SK-N-DZ (cell line): ENCODE data around the gene TRIM46. TPM values are rescaled to one million over a fixed set of nuclear protein-coding genes. Genes with fewer than 3 reads are reported as not detected.
A peak's percentile ranks its signal among the peaks of the same experiment; 100 is the strongest.

Experiments
- DNase-seq: peaks from one replicate; pipeline ENCODE4 v3.0.0-alpha.2; 2015; ENCODE audit warnings: low spot score
- polyA plus RNA-seq, 2 experiments: library from polyadenylated mRNA; depleted of rRNA; stranded (reverse); fragments of >200 nt; gene quantifications; 2 replicates each; pipeline ENCODE4 v1.2.3, GENCODE V29; 2014

The TRIM46 gene
- polyA plus RNA-seq (2014; cell fraction: cytosol; rRNA removed): 14.8 and 16.9 TPM in 2 replicates
- 40.2 and 65.8 TPM in 2 replicates for polyA plus RNA-seq (2014; cell fraction: nucleus; rRNA removed)

- peak; percentile 74 for DNase-seq
These were observed at the start of gene TRIM46 for GRCh38 chr1:155173478-155174323. Gene TRIM46, plus strand, starts transcription at chr1:155173849. Its CDS starts 118 bp downstream, at chr1:155173967.

- DNase-seq: no peak
These were observed 48.9 kb upstream of the TRIM46 start for GRCh38 chr1:155124503-155125463.

- DNase-seq: no peak
These were observed 48.1 kb upstream of the TRIM46 start for GRCh38 chr1:155125511-155125945.

- peak; percentile 43 for DNase-seq
These were observed 47.6 kb upstream of the TRIM46 start for GRCh38 chr1:155125946-155126555.

- DNase-seq: no peak
These were observed 47.0 kb upstream of the TRIM46 start for GRCh38 chr1:155126556-155127104.

GRCh38 chr1:155127105-155127966 is 46.3 kb upstream of the TRIM46 start, which contains the start of gene EFNA1:
Gene EFNA1, plus strand, starts transcription at chr1:155127876. Its CDS starts 102 bp downstream, at chr1:155127978.
- no peak for DNase-seq

- DNase-seq: no peak
These were observed 45.5 kb upstream of the TRIM46 start for GRCh38 chr1:155127967-155128754.

GRCh38 chr1:155128755-155129473 is 44.7 kb upstream of the TRIM46 start:
- no peak for DNase-seq

GRCh38 chr1:155130272-155131006 is 43.2 kb upstream of the TRIM46 start:
- no peak for DNase-seq

GRCh38 chr1:155131285-155131684 is 42.4 kb upstream of the TRIM46 start:
- no peak for DNase-seq

GRCh38 chr1:155131856-155132255 is 41.8 kb upstream of the TRIM46 start:
- no peak for DNase-seq

GRCh38 chr1:155133799-155134281 is 39.8 kb upstream of the TRIM46 start:
- no peak for DNase-seq

GRCh38 chr1:155134322-155134721 is 39.3 kb upstream of the TRIM46 start:
- no peak for DNase-seq

- DNase-seq: peak; percentile 60
These were observed 38.7 kb upstream of the TRIM46 start for GRCh38 chr1:155134880-155135414.

- peak; percentile 96 for DNase-seq
These were observed 38.1 kb upstream of the TRIM46 start, which contains the start of gene SLC50A1 for GRCh38 chr1:155135415-155136028. Gene SLC50A1, plus strand, starts transcription at chr1:155135852. Its CDS starts 60 bp downstream, at chr1:155135912.

- no peak for DNase-seq
These were observed 36.9 kb upstream of the TRIM46 start for GRCh38 chr1:155136748-155137147.
